Stimulated activated CD4-positive, alpha-beta T cell treated with anti-CD3 and anti-CD28 coated beads, Interleukin-15, amount 100 ng/mL, for 48 hours (primary cell): Measurements from ENCODE around the gene NAPB.

Source experiments
- DNase-seq, 2 donors: peaks; one replicate each; pipeline ENCODE4 v3.0.0-alpha.2; 2020; ENCODE audit warnings: low read depth in 2 of 2

Gene NAPB

DNA sequence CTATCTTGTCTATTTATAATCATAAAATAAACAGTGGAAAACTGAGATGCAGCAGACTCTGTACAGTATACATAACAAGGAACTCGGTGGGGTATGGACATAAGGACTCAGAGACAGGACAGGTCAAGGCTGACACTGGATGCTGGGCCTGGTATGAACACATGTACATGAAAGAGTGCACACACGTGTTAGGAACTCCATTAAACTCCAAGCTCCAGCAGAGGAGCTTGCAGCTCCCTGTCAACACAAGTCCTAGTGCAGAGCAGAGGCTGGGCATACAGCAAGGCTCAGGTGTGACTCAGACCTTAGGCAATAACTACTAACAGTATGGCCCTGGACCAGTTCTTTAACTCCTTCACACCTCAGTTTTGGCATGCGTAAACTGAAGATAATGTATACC is 17.1 kb downstream of the NAPB start:
- no peak for DNase-seq

- DNase-seq = no peak
Measured at GRCh38 chr20:23403751-23404150, 17.5 kb downstream of the NAPB start.

GRCh38 chr20:23401051-23401450 is 20.2 kb downstream of the NAPB start:
- DNase-seq = no peak

DNA sequence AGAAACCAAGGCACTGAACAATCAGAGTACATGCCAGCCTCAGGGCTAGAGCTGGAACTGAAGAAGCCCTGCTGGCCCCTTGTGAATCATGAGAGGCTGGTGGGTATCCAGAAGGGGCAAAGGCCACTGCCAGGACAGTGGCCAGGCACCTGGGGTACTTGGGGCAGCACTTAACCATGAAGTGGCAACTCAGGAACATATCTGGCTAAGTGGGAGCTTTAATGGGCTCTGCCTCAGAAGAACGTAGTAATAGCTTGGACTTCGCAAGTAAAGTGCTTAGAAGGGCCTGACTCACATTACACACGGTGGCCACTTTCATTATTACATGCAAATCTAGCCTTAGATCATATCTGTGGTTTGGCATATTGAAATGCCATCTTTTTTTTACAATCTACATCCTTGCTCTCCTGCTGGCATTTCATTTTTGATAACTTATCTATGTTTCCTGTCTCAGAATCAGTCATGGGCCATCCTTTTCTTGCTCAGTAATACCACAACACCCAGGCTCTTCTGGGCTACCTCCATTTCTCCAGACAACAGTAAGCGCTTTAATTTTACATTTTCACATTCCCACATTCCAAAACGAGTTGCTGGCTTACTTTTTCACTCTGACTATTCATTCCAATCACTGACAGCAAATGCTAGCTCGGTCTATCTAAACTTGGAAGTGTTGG is 21.6 kb downstream of the NAPB start:
- no peak for DNase-seq

DNA sequence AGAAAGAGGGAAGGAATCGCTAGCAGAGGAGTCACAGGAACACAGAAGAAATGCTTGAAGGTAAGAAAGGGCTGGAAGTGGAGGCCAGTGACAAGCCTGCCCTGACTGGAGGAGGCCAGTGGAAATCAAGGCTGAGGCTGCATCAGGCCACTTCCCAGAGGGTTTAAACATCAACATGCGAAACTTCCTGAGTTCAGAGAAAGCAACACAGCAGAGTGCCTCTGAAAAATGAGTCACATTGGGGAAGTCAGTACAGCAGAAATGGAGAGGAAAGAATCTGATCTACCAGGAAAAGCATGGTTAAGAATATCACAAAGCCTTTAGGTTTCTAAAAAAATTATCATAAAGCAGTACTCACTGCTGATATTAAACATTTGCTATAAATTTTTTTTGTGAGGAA is 23.3 kb downstream of the NAPB start:
- no peak for DNase-seq

DNA sequence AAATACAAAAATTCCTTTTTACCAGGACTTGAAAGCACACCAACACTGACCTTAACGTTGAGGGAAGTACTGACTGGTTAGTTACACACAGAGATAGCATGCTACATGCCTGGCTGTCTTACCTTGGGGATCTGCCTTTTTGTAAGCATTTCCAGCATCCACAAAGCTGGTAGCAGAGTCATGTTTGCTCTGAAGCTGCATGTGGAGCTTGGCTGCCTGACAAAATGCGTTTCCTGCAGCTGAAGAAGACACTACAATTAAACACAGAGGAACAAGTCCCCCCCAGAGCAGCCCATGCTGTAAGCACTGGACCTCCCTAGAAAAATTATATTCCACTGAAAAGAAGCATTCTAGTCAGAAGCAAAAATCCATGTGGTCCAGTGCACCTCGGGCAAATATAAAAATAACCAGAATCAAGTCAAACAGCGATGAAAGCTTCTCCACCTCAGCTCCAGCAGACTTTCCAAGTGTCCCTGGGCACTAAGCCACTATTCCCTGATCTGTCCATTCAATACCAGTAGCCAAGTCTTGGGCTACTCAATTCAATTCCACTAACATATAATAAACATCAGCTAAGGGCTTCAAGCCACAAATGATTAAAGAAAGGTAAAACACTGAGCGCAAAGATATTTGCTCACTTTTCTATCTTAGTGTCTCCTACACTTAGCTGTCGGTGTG is 24.2 kb downstream of the NAPB start:
- no peak for DNase-seq

GRCh38 chr20:23393996-23394775 is 27.1 kb downstream of the NAPB start:
- DNase-seq = no peak

- no peak for DNase-seq
Measured at GRCh38 chr20:23391707-23392310, 29.5 kb downstream of the NAPB start.

DNA sequence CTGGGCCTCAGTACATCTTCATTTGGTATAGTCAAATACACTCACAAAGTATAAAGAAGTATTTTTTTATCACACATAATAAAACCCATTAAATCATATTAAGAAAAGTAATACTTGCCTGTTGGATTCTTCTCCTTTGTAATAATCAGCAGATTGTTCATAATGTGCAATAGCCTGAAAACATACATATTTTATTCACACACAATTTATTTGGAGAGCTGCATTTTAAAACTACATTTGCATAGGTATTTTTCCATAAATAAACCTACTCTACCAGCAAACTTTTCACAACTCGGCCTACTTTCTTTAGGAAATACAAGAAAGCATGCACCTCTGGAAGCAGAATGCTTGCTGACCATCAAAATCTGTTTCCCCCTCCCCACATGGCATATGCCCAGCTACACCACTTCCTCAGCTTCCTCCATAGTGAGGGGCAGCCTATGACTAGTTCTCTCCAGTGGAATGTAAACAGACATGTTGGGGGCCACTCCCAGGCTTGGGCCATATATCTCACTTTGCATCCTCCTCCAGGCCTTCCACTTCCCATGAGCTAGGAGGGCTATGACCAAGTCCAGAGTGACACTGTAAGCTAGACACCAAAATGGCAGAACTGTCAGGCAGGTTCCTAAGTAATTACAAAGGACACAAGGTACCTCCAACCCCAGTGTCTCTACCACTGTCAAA is 31.1 kb downstream of the NAPB start:
- DNase-seq = no peak

- DNase-seq = no peak
Measured at GRCh38 chr20:23387118-23387443, 34.2 kb downstream of the NAPB start.

GRCh38 chr20:23386304-23387117 is 34.8 kb downstream of the NAPB start:
- DNase-seq = no peak

- no peak for DNase-seq
Measured at GRCh38 chr20:23381876-23382275, 39.4 kb downstream of the NAPB start.

DNA sequence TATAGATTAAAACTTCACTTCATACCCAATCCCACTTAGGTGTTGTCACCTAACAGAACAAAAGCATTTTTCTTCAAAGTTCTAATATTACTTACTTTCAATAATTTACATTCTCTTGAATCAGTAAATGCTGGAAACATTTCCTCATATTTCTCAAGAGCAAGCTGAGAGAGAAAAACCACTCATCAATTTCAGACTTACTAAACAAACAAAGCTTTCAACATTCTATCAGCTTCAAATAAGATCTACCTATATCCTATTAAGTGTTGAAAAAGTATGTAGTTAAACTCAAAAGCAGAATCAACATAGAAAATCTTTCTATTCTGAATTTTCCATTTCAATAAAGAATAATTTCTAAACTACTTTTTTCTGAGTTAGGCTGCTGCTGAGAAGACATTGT is 41.5 kb downstream of the NAPB start:
- no peak for DNase-seq

GRCh38 chr20:23375827-23376226 is 45.5 kb downstream of the NAPB start:
- DNase-seq = no peak

- DNase-seq = no peak
Measured at GRCh38 chr20:23374441-23374840, 46.8 kb downstream of the NAPB start.

DNA sequence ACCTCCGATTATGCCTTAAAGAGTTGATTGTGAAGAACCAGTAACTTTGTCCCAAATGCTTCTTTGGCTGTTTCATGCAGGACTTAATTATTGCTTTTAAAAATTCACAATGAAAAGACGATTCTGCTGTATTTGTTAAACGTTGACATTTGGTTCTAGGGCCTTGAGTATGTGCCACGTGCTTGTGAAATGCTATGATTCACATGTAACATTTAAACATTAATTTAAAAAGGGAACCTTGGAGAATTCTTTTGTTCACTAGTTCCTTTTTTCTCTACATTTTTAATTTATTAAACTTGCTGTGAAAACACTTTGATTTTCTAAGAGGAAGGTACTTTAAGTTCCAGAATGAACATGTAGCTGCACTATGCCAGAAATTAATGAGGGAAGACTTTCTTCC is 49.8 kb downstream of the NAPB start:
- DNase-seq = no peak

DNA sequence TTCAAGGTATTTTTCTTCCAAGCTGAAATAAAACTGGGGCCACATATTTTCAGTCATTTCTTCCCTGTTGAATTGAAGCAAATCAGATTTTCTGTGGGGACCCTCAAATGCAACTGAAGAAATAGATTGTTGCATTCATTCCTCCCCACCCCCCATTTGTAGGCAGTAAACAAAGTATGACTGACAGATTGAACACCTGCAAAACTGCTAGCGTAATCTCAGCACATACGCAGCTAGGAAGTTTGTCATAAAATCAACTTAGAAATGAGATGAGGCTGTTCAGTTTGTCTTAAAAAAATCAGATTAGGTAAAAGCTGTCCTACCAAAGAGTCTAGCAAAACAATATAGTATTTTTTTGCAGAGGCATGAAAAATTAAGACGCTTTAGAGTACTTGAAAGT is 50.4 kb downstream of the NAPB start:
- DNase-seq = no peak

DNA sequence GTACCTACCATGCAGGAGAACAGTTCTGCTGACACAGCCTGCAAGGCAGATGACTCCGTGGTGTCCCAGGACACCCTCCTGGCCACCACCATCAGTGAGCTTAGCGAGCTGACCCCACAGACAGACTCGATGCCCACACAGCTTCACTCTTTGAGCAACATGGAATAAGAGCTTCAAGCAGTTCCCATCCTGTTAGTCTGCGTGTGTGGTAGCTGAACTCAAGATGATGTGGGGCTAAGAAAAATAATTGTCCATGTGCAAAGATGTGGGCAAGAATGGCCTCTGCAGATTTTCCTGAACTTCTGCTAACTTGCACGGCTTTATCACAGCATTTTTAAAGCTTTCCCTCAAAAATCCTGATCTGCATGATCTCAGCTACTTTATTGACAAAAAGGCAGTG is 51.0 kb downstream of the NAPB start:
- no peak for DNase-seq

- DNase-seq = no peak
Measured at GRCh38 chr20:23369072-23369823, 52.0 kb downstream of the NAPB start.

DNA sequence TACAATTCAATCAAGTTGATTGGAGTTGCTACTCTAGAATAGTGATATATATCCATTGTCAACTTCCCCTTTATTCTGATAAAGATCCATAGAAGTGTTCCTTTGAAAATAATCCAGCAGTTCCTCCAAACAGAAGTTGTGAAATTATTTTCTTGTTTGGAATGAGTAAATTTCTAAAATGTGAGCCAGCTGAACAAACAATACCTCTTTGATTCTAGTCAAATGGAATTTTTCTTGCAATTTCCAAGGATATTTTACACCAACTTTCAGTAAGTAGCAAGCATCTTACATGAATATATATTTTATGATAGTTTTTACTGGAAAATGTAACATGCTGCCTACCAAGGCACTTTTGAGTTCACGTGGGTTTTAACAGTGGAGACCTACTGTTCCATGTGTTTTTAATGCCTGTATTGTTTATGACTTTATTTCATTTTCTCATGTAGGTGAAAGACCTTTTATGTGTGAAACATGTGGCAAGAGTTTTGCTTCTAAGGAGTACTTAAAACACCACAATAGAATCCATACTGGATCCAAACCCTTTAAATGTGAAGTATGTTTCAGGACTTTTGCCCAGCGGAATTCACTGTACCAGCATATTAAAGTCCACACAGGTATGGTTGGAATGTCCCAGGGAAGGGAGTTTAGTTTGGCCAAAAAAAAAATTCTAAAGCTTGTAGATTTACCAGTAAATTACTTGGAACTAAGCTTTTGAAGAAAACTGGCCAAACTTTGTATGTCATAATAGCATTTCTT is 52.8 kb downstream of the NAPB start:
- no peak for DNase-seq
